ENCODE measurements around the gene GBX1.

Gene GBX1

DNA sequence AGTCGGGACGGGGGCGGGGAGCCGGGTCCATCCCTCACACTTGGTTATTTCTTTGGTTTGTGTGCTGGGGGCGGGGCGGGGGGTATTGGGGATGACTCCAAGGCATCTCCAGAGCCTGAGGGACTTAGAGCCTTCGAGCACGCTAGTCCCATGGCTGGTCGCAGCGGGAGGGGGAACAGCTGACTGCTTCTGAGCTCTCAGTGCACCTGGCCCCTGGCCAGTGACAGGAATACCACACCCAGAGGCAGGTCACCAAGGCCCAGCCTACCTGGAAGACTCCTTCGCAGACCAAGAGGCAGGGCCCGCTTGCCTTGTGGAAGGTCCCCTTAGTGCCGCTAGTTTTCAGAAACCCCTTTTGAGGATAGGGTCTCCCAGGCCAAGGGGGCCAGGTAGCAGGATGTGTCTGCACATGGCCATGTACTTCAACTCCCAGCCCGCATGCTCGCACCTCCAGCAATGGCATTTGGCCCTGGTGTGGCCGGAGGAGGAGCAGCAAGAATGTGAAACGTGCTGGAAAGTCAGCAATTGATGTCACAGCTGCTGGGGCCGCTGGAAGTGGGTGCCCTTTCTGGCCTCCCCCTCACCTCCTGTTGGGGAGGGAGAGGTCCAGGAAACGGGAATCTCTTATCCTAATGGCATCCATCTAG, 40.9 kb downstream of the GBX1 start:
- no peak for DNase-seq (ENCODE audit: low read depth)

DNA sequence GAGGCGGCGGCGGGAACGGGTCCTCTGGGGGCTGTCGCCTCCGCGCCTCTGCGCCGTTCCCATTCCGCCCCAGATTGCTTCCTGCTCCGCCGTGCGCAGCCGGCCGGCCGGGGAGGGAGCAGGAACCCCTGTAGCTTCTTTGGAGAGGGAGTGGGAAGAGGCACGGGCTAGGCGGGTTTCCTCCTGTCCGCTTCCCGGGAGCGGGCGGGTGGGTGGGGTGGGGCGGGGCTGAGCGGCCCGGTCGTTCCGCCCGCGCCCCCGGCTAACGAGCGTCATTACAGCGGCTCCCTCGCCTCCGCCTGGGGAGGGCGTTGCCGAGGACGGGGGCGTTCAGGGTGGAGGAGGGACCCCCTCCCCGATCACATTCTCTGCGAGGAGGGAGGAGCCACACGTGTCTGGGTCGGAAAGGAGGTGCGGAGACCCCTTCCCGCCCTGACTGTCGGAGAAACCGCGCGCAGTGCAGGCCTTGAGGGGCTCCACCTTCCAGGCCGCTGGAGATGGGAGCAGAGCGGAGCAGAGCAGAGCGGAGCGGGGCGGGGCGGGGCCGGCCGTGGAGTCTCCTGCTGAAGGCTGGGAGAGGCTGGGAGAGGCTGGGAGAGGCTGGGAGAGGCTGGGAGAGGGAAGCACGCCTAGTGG, 41.5 kb downstream of the GBX1 start:
- DNase-seq (ENCODE audit: low read depth) = no peak

DNA sequence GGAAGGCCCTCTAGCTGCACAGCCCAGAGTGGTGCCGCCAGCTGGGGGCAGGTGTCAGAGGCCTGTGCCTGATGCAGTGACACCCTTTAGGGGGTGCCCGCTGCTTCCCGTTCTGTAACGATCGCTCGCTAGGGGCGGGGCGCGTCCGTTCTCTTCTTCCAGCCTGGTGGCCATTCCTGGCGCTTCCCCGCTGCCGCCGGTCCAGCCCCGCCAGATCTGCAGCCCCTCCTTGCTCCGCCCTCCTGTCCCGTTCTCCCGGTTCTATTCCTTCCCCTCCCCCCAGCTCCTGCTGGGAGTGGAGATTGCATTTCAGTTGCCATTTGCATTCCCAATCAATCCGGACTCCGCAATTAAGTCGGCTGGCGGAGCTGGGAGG, 42.0 kb downstream of the GBX1 start:
- DNase-seq (ENCODE audit: low read depth) = no peak

DNA sequence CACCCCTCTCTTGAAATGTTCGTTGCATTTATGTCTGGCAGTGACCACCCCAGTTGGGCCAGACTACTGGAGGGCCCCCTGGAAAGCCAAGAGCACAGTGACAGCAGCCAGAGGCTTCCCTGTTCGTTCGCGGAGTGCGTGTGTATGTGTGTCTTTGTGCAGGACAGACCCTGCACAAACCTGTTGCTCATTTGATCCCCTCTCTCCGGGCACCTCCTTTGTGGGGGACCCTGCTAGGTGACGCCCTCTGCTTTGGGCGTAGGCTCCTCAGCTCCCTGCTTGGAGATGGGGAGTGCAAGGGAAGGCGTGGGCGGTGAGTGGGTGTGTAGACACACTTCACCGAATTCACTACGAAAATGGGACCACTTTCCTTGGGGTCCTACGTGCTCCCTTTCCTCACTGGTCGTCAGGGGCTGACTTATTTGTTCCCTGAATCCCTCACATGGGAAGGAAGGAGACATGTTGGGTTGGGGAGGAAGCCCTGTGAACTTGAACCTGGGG, 42.5 kb downstream of the GBX1 start:
- no peak for DNase-seq (ENCODE audit: low read depth)

DNA sequence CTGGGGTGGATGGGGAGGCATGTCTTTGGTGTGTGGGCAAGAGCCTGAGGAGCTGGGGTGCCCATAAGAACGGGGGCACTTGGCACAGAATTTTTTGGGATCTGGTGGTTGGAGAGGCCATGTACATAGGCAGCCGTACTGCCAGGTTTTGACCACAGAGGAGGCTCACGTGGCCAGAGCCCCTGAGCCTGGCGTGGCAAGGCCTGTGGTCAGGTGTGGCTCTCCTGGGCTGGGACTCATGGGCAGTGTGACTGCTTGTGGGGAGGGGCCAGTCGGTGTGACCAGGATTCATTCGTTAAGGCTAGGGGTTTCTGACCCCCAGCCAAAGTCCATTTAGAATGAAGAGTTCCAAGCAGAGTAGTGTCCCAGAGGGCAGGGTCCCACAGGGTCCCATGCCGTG, 43.0 kb downstream of the GBX1 start:
- DNase-seq (ENCODE audit: low read depth) = no peak

GRCh38 chr7:151123822-151124464, 43.6 kb downstream of the GBX1 start:
- peak; percentile 27 for DNase-seq (ENCODE audit: low read depth)

- DNase-seq (ENCODE audit: low read depth) = no peak
Observed at GRCh38 chr7:151123158-151123821, 44.2 kb downstream of the GBX1 start.

GRCh38 chr7:151122796-151123157, 44.7 kb downstream of the GBX1 start:
- DNase-seq (ENCODE audit: low read depth) = no peak

GRCh38 chr7:151122276-151122675, 45.2 kb downstream of the GBX1 start:
- no peak for DNase-seq (ENCODE audit: low read depth)

GRCh38 chr7:151121380-151122170, 45.9 kb downstream of the GBX1 start:
- no peak for DNase-seq (ENCODE audit: low read depth)

DNA sequence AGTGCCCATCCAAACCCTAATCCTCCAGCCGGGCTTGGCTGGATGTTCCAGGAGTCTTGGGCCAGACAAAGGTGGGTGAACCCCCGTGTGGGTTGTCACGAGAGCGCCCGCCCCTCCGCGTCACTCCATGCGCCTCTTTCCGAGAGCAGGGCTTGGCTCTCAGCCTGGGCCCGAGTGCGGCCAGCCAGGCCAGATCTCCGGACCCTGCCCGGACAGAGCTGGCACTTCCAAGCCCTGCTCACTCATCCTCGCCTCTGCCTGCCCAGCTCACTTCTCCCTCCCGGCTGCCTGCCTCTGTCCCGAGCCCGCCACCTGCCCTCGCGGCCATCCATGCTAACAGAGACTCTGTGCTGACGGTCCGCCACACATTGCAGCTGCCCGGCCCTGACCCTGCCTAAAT, 46.6 kb downstream of the GBX1 start:
- DNase-seq (ENCODE audit: low read depth) = no peak

GRCh38 chr7:151119902-151120301, 47.6 kb downstream of the GBX1 start:
- DNase-seq (ENCODE audit: low read depth) = no peak

GRCh38 chr7:151119055-151119415, 48.5 kb downstream of the GBX1 start:
- no peak for DNase-seq (ENCODE audit: low read depth)

DNA sequence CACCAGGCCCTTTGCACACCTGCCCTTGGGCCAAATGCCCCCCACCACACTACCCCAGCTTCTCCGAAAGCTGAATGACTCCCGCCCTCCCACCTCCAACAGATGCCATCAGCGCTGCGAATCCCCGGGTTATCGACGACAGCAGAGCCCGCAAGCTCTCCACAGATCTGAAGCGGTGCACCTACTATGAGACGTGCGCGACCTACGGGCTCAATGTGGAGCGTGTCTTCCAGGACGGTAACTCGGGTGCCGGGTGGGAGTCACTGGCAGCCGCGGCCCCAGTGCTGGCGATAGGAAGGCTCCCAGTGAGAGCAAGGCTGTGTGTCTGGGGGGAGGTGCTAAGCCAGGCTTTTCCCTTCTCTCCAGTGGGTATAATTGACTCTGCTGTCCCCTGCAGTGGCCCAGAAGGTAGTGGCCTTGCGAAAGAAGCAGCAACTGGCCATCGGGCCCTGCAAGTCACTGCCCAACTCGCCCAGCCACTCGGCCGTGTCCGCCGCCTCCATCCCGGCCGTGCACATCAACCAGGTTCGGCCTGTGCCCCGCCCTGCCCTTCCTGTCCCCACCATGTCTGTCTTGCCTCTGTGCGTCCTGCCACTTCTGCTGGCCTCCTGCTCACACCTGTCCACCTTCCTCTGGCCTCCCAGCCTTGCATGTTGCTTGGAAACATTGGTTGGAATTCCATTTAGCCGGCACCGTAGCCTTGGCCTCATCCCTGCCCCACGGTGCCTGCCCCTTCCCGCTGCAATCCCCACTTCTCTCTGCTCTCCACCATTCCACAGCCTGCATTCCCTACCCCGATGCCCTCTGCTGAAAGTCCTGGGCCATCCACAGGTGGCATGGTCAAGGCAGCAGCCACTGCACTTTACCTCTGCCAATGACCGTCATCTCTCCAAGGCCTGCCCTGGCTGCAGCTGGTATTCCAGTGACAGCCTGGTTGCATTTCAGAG, 49.1 kb downstream of the GBX1 start:
- DNase-seq (ENCODE audit: low read depth) = no peak

GRCh38 chr7:151117565-151117964, 49.9 kb downstream of the GBX1 start:
- DNase-seq (ENCODE audit: low read depth) = no peak

GRCh38 chr7:151116603-151117440, 50.7 kb downstream of the GBX1 start:
- no peak for DNase-seq (ENCODE audit: low read depth)

DNA sequence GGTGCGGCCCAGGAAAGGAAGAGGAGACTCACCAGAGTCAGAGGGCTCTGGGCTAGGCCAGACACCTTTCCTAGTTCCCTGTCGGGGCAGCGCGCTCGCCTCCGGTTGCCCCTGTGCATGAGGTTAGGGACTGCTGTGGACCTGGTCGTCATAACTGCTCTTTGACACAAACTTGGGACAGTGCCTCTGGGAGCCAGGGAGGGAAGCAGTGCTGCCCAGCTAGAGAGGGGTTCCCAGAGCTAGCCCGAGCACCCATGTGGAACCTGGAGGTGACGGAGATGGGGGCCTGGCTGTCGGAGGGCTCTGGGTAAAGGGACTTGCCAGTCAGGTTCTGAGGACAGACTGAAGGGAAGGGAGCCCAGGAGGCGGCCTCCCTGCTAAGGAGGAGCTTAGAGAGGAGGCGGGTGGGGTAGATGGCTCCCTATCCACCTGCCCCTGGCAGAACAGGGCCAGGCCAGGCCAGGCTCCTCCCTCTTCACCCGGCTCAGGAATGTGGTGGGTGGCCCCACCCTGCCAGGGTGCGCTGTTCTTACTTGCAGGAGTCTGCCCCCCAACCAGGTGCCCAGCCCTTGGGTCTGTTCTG, 51.6 kb downstream of the GBX1 start:
- no peak for DNase-seq (ENCODE audit: low read depth)

DNA sequence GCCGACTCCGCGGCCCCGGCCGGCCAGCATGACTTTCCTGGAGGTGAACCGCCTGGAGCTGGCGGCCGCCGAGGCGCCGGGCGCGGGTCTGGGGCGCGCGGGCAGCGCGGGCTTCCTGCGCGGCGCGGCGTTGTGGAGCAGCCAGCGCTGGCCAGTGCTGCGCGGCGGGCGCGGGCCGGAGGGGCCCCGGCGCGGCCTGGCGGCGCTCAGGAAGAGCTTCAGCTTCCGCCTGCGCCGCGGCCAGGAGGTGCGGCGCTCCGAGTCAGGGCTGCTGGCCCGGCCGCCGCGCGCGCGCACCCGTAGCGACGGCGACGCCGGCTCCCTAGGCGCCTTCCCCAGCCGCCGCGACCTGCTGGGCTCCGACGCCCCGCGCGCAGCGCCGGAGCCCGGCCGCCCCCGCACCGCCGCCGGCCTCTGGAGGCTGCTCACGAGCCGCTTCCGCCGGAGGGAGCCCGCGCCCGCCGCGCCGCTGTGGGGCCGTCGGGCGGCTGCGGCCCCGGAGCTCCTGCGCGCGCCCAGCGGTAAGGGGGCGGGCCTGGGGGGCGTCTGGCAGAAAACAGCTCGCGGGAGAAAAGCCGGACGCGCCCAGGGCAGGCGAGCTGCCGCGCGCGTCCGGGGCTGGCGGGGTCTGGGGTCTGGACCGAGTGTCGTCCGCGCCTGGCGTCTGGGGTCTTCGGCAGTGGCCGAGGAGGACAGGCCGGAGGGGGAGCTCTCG, 52.2 kb downstream of the GBX1 start:
- DNase-seq (ENCODE audit: low read depth) = no peak
